NCI-H2107 treated with DMSO at 0.1 percent for 48 hours (cell line): ENCODE measurements around the gene GUCD1.

Source experiments
- DNase-seq: peaks from one replicate; lab custom pipeline; 2025; ENCODE audit not compliant: unreplicated experiment; lab: John Stamatoyannopoulos, UW

The GUCD1 gene

DNA sequence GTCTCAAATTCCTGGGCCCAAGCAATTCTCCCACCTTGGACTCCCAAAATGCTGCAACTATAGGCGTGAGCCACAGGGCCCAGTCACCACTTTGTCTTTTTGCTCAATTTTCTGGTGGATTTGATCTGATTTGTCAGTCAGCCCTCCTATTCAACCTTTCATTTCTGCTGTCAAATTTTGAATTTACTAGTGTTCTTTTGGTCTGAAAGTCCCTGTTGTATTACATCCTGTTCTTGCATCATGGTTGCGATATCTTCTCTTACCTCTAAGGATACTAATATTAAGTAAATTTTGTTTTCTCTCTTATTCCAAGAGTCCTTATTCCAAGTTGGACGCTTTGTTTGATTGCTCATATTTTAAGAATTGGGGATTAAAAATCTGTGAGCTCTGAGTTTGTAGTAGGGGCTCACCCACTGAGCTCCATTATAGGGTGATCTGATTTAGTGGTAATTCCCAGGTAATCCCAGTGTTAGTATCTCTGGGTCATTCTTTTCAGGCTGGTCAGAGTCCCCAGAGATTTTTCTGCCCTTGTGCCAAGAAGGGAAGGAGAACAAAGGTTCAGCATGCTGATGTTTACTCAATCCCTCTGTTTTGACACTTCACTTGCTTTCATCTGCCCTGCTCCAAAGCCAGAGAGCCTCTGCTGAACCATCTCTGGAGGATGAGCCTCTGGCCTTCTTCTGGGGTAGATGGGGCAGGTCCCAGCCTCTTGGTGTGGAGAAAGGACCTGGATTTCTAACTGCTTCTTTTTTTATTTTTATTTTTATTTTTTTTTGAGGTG, 49.8 kb downstream of the GUCD1 start:
- no peak for DNase-seq

DNA sequence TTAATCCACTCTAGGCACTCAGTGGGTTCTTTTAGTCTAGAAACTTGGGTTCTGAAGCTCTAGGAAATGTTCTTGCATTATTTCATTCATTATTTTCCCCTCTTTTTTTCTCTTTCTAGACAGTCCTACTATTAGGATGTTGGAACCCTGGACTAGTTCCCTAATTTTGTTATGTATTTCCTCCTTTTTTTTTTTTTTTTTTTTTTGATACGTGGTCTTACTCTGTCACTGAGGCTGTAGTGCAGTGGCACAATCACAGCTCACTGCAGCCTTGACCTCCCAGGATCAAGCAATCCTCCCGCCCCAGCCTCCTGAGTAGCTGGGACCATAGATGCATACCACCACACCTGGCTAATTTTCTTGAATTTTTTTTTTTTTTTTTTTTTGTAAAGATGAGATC, 50.4 kb downstream of the GUCD1 start:
- no peak for DNase-seq

DNA sequence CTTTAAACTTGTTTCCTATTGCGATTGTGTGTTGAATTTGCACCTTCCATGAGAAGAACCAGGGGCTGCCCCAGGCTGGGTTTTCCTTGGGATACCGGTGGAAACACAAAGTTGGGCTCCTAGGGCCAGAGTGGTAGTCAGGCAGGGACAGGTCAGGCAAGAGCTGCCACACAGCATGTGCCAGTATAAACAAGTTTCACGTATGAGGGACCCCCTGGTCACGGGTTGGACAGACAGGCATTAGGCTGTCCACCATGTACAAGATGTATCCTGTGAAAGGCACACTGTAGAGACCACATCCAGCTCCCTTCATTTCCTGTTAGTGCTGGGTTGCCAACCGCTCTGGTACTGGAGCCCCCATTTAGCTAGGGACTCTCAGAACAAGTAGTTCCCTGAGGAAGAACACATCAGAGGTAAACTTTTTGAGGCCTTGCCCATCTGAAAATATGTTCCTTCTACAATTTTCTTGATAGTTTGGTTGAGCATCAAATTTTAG, 51.0 kb downstream of the GUCD1 start:
- no peak for DNase-seq

DNA sequence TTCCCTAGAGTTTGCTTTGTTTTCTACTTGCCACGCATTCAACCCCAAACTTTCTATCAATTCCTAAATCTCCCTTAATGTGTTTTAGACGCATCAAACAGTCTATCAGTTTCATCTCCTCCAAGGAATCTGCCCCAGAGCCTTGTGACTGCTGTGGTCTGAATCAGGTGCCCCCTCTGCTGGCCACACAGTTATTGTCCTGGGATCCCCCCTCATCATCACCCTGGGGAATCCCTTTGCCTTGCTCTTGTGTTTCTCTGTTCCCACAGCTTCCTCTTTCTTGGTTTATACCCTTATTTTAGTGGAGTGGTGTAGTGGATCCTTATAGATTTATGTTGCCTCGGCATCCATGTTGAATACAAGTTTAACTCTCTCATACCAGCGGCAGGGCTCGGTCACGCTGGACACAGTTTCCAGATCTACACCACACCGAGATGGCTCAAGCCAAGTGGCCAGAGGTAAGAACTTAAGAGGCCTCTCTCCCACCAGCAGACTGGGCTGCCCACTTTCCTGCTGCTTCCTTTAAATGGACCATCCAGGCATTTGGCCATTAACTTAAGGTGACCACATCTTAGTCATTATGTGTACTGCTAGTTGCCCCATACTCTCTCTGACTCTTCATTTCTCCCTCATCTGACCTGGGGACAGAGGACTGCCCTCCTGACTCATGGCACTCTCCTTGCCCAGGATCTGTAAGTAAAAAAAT, 51.6 kb downstream of the GUCD1 start:
- DNase-seq = peak; percentile 4

DNA sequence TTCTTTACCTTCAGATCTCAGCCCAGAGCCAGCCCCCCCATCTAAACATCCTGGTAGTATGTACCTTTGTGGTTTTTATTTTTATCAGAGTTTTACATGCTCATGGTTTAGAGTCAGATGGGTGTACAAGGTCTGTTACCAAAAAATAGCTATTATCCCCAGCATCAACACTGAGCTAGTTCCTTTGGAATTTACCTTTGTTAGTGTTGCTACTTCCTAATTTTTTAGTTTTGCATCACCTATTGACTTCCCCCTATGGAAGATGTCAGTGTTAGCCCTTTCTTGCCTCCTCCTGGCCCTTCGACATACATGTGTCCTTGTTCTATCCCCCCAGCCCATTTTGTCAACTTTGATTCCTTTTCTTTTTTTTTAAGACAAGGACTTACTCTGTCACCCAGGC, 52.4 kb downstream of the GUCD1 start:
- DNase-seq = no peak

DNA sequence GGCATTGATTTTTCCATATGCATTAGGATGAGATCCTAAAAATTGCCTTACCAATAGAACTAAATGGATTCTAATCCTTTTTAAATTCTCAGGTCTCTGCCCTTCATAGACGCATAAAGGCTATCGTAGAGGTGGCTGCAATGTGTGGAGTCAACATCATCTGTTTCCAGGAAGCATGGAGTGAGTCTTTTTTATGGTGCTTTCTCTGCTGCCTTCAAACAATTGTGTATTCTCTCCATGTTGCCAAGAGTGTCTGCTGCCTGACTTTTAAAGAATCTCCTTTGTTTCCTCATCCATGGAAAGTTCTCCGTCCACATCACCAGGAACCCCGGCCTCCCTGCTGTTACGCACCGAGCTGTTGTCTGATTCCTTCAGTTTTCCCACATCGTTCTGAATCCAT, 52.9 kb downstream of the GUCD1 start:
- DNase-seq = no peak

DNA sequence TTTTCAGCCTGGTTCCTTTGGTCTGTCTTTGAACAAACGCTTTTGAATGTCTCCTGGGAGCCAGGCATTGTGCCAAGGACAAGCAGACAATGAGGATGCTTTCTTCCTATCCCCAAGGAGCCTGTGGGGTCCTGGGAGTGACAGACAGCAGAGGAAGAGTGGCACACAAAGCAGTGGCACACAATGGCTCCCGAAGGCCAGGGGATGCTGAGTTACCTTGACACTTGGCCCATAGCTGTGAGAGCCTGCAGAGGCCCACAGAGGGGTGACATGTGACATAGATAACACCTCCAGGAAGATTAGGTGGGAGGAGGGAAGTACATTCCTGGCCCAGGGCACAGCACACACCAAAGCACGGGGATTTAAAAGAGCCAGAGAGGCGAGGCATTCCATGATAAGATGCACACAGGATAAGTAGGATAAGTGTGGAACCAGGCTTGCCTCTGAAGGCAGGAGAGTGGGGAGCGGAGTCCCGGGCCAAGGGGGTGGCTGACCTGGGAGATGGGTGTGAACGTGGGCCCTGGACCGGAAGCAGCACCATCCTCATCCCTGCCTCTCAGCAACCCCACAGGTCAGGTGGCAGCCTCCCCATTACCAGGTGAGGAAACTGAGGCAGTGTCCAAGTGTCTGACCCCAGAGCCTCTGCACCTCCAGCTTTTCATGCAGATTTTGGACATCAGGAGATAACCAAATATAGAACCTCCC, 53.5 kb downstream of the GUCD1 start:
- no peak for DNase-seq

DNA sequence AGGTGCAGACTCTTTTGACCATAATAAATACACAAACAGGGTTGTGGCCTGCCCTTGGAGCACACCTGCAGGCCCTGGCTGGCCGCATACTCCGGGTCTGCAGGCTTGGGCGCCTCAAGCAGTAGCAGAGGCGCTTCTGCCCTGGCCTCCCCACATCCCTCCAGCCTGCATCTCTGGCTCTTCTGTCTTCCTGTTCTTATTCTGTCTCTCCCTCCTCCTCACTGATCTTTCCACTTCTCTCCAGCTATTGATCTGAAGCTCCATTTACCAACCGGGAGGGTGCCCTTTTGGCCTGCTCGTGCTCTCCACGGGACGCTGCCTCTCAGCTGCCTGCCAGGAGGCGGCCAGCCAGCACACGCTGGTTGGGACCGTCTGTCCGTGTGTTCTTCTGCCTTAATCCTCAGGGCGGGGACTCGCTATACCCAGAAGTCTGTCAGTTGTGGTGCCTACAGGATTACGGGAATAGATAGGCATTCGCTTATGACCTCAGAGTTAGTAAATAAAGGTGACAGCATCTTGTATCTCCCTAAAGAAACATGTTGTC, 54.6 kb downstream of the GUCD1 start:
- DNase-seq = no peak

DNA sequence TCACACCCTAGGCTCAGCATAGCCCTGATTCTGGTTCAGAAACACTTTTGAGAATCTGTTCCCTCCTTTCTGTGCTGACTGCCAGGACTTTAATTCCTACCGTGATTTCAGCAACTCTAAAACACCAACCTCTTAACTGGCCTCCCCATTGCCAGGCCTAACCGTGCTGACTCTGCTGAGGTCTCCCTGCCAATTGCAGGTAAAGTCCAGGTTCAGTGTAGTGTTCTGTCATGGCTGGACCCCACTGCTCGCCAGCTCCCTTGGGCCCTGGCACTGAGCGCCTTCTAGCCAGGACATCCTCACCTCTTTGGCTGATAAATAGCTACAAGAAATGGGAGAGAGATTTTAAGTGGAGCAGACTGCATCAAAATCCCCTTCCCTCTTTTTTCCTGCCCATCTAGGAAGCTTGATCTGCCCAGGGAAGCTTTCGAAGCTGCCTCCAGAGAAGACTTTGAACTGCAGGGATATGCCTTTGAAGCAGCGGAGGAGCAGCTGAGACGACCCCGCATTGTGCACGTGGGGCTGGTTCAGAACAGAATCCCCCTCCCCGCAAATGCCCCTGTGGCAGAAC, 55.1 kb downstream of the GUCD1 start:
- DNase-seq = no peak

DNA sequence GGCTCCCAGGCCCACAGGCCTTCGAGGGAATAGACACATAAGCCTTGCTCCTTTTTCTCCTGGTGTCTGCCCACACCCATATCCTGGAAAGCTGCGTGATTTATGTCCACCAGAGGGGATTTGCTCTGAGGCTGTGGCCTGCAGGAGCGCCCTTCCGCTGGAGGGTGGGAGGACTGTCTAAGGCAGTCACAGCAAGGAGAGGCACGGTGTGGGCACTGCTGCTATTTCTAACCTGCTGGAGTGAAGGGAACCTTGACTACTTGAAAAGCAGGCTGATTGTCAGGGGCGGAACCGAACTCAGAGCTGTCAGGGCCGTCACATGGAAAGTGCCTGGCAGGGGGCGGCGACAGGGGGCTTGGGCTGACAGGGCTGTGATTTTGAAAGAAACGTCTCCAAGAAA, 56.1 kb downstream of the GUCD1 start:
- DNase-seq = no peak

DNA sequence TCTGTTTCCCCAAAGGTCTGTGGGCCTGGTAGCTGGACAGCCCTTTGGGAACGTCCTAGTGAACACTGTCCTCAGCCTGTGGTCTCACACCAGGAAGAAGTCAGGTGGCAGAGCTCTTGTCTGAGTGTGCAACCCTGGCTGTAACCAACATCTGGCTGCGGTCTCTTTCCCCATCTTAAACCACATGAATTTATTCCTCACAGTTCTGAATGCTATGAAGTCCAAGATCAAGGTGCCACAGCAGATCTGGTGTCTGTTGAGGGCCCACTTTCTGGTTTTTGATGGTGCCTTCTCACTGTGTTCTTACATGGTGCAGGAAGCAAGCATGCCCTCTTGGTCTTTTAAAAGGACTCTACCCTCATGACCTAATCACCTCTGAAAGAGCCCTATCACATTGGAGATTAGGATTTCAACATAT, 57.1 kb downstream of the GUCD1 start:
- no peak for DNase-seq

DNA sequence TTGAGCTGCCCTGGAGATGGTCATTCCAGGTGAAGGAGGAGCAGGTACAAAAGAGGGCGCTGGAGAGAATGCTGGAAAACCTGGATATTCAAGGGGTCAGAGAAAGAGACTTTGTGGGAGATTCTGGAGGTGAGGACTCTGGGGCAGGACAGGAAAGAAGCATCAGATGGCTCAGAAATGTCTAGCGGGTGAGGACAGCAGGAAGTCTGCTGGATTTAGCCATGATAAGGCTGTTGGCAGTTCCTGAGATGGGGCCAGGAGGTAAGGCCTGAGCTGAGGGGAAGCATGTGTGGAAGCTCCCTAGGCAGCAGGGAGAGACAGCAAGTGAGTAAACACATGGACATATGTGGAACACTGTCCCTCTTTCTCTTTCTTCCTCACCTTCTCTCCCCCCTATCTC, 58.3 kb downstream of the GUCD1 start:
- no peak for DNase-seq

DNA sequence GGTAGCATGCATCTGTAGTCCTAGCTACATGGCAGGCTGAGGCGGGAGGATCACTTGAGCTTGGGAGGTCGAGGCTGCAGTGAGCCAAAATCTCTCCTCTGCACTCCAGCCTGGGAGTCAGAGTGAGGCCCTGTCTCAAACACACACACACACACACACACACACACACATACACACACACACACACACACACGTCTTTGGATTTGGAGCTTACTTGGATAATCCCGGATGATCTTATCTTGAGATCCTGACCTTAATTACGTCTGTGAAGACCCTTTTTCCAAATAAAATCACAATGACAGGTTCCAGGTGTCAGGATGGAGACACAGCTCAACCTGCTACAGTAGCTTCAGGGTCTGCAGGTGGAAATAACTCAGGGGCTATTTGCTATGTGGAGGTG, 58.7 kb downstream of the GUCD1 start:
- DNase-seq = no peak

DNA sequence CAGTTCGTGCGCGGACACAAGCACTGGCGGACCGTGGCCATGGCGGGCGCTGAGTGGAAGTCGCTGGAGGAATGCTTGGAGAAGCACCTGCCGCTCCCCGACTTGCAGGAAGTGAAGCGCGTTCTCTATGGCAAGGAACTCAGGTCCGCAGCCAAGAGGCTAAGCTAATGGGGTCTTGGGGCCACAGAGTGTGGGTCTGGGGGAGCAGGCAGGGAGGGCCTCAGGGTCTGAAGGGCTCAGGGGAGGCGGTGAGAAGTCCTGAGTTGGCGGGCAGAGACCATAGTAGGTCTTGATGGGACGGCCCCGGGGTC, 59.6 kb downstream of the GUCD1 start:
- DNase-seq = no peak

DNA sequence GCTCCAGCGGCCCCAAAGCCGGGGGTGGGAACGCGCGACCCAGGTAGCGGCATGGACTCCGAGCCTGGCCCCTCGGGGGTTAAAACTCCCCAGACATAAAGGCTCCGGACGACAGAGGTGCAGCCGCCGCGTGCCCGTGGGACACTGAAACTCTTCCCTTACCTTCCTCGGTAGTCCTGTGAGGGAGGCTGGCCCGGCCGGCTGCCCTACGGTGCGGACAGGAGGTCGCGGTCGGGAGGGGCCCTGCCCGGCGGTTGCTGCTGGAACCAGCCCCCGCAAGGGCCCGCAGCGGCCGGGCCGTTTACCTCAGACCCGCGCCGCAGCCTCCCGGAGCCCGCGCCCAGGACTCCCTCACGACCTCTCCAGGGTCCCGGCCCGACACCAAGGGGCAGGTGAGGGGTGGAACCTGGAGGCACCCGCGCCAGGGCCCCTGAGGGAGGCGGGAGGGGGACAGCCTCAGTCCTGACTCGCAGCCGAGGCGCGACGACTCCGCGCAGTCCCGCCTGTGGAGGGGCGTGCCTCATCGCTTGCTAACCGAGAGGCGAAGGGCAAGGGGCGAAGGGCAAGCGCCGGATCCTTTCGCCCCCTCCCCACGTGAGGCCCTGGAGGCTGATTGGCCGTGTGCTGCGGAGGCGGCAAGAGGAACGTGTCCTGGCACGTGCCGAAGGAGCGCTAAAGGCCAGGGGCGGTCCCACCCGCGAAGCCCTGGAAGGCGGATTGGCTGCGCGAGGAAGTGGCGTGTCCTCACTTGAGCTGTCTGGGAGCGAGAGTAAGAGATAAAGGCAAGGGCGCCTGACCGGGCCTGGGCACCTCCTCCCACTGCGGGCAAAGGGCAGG, 60.2 kb downstream of the GUCD1 start, which contains the start of gene UPB1:
Gene UPB1, plus strand, starts transcription at position 805 of the 837 bp plus-strand sequence. CDS start 72 bp downstream, outside the sequence.
- no peak for DNase-seq

DNA sequence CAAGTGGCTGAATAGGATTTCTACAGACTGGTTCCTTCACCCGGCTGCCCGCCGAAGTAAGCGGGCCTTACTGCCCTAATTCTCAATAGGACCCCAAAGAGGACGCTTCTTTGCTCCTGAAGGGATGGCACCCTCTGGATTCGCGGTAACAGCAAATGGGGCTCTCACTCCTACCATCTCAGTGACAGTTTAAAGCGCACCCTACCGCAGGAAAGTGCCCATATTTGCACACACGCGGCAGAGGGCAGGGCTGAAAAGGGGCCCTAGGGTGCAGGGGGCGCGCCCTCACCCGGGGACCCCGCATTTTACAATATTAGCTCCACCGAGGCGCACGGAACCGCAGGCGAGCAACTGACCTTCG, 60.8 kb downstream of the GUCD1 start:
- DNase-seq = no peak

DNA sequence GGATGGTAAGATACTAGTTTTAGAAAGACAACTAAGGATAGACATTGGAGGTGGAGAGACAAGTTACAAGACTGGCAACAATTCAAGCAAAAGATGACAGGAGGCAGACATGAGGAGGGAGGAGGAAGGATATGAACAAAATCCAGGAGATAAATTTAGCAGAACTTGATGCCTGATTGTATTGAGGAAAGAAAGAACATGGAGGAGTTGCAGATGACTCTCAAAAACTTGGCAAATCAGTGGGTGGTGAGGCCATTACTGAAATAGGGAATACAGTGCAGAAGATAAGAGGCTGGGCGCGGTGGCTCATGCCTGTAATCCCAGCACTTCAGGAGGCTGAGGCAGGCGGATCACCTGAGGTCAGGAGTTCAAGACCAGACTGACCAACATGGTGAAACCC, 62.5 kb downstream of the GUCD1 start:
- no peak for DNase-seq
